Cardiac atrium fibroblast (primary cell): ENCODE results near the gene PEA15. TPM values are rescaled to one million over a fixed set of nuclear protein-coding genes. Genes with fewer than 3 reads are reported as not detected.

ENCODE experiments used
- total RNA-seq: library from RNA; depleted of rRNA; stranded (reverse); fragments of >200 nt; gene quantifications from 2 replicates; pipeline ENCODE4 v1.2.3, GENCODE V29; 2015

Gene PEA15, protein sequence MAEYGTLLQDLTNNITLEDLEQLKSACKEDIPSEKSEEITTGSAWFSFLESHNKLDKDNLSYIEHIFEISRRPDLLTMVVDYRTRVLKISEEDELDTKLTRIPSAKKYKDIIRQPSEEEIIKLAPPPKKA
- total RNA-seq = 75.5 and 135 TPM in 2 replicates

GRCh38 chr1:160205242-160206035, at the start of gene PEA15:
PEA15 (plus strand) TSS chr1:160205384; CDS start chr1:160211545, 6,161 bp downstream.

DNA sequence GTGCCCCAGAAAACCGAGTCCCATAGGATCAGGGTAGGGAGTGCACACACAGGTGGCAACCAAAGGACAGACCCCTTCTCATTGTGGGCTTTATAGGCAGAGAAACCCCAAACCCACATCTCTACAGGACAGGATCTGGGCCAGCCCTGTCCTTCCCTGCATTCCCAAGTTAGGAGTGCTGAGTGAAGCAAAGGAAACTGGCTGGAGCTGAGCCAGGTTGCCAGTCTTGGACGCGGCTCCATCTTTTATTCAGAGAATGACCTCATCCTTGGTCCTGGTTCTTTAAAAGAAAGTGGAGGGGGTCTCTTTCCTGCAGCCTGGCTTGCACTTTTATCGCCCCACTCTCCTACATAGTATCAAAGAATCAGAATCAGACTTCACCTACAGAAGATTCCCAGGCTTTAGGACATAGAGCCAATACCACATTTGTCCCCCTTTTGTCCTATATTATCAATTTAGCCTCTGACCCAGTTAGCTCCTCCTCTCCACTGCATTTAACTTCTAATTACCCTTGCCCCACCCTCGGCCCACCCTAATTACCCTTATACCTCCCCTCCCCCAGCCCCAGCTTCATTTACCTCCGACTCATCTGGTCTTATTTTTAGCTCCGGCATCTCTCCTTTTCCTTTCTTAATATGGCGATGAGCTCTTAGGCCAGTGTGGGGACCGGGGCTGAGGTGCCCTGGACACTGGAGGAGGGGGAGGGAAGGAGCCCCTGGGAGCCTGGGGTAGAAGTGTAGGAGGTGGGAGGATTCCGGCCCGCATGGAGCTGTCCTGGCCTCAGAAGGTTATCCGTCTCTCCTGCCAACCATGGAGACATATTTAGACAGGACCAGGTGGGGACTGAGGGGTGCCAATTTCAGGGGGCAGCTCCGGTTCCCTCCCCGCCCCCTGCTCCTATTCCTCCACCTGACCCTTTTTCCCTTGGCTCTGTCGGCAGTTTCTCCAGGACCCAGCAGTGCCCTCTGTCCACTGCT, 15.2 kb upstream of the PEA15 start, which contains the start of gene CASQ1:
TSS of gene CASQ1 (plus strand) at position 927 of the 977 bp plus-strand sequence. CDS start 177 bp downstream, outside the sequence.

DNA sequence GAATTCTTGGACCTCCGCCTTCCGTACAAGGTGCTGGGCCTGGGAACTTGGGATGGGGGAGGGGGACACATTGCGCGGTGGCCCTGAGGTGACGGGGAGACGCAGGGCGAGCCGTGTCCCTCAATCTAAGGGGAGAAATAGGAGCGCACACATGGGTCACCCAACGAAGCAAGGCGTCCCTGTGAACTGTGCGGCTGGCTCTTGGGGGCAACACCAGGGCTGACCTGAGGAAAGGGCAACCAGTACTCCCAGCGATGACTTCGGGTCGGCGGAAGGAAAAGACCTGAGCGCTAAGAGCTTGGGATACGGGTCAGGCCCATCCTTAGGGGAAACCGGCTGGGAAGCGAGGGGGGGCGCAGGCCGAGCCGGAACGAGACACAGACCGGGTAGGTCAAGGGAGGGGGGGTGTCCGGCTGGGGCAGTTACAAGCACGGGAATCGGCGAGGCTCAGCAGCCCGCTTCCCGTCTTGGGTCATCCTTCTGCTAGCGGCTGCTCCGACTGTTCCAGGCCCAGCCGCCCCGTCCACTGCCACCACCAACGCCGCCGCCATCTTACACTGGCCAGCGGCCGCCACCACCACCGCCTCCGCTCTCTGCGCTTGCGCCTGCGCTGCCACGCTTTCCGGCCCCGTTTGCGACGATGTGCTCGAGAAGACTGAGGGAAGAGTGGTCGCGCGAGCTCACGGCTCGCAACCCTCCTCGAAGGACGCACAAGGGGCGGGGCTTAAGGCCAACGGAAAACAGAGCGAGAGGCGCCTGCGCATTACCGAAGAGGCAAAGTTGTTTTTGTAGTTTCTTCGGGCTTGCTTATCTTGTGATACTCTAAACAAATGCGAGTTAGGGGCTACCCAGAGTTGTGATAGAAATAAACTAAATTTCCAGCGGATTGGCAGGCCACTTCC, 57.0 kb downstream of the PEA15 start, which contains the start of gene DCAF8:
TSS of gene DCAF8 (minus strand) at position 657 of the 902 bp plus-strand sequence. CDS start 18,541 bp downstream, outside the sequence.

Other genes starting within 250 kb of the PEA15 start
- gene PIGM, start 173.4 kb upstream of the PEA15 start, total RNA-seq = 1.4 and 3.1 TPM in 2 replicates
- not detected in 2 replicates for gene KCNJ10, start 135.2 kb upstream of the PEA15 start, total RNA-seq
- not detected in 2 replicates for gene KCNJ9, start 123.8 kb upstream of the PEA15 start, total RNA-seq
- gene IGSF8, start 106.8 kb upstream of the PEA15 start, total RNA-seq = 18.1 and 23.2 TPM in 2 replicates
- 1.3 TPM in 1 of 2 replicates, not detected in the other for gene ATP1A2, start 89.6 kb upstream of the PEA15 start, total RNA-seq
- gene ATP1A4, start 53.8 kb upstream of the PEA15 start, total RNA-seq = not detected in 2 replicates
- gene CASQ1, start 14.8 kb upstream of the PEA15 start, total RNA-seq = not detected in 2 replicates
- gene DCAF8, start 57.2 kb downstream of the PEA15 start, total RNA-seq = 36.3 and 47.3 TPM in 2 replicates
- gene PEX19, start 79.7 kb downstream of the PEA15 start, total RNA-seq = 39.0 and 41.8 TPM in 2 replicates
- 203 and 248 TPM in 2 replicates for gene COPA, start 137.9 kb downstream of the PEA15 start, total RNA-seq
- gene NCSTN, start 138.0 kb downstream of the PEA15 start, total RNA-seq = 105 and 123 TPM in 2 replicates
- gene NHLH1, start 161.7 kb downstream of the PEA15 start, total RNA-seq = not detected in 2 replicates
- 0.49 and 0.72 TPM in 2 replicates for gene VANGL2, start 195.2 kb downstream of the PEA15 start, total RNA-seq